Measurements from ENCODE around the gene VAX1.

GRCh38 chr10:117134306-117135025 lies 3.6 kb downstream of the VAX1 start:
- no peak for TF ChIP-seq CTCF (IDR thresholded peaks at IDR 0.05)
- TF ChIP-seq FOXP4 (CRISPR knock-in tag; IDR thresholded peaks at IDR 0.05), result no peak
- no peak for TF ChIP-seq GTF2I (CRISPR knock-in tag; conservative IDR thresholded peaks at IDR 0.05)
- TF ChIP-seq NR2C2 (CRISPR knock-in tag; IDR thresholded peaks at IDR 0.05), result no peak
- TF ChIP-seq TEAD4 (CRISPR knock-in tag; IDR thresholded peaks at IDR 0.05), result no peak
- no peak for TF ChIP-seq USF2 (CRISPR knock-in tag; IDR thresholded peaks at IDR 0.05)
- no peak for TF ChIP-seq ZNF317 (CRISPR knock-in tag; IDR thresholded peaks at IDR 0.05; ENCODE audit: borderline replicate concordance, low read depth)
- no peak for TF ChIP-seq E2F5 (CRISPR knock-in tag; IDR thresholded peaks at IDR 0.05)
- no peak for TF ChIP-seq ATF3 (CRISPR knock-in tag; conservative IDR thresholded peaks at IDR 0.05)
- TF ChIP-seq TCF7 (CRISPR knock-in tag; IDR thresholded peaks at IDR 0.05; ENCODE audit: low read depth), result no peak
- no peak for TF ChIP-seq ZNF232 (CRISPR knock-in tag; IDR thresholded peaks at IDR 0.05)
- no peak for TF ChIP-seq SMAD4 (CRISPR knock-in tag; IDR thresholded peaks at IDR 0.05)

All from WTC11 (cell line).